Inflammatory macrophage (primary cell): ENCODE data around the gene TNFAIP3.
A peak's percentile ranks its signal among the peaks of the same experiment; 100 is the strongest.

Experiments
- DNase-seq, 2 donors: peaks; one replicate each; pipeline ENCODE4 v3.0.0-alpha.2; 2020 to 2022

TNFAIP3 gene

GRCh38 chr6:137845460-137845859, 21.6 kb upstream of the TNFAIP3 start:
- peak in 1 of 2 donors; percentile 21 for DNase-seq

- DNase-seq: no peak
Measured at GRCh38 chr6:137846274-137846673, 20.8 kb upstream of the TNFAIP3 start.

GRCh38 chr6:137846772-137847313, 20.2 kb upstream of the TNFAIP3 start:
- peak; percentile 90 to 97 for DNase-seq

- no peak for DNase-seq
Measured at GRCh38 chr6:137847748-137848147, 19.3 kb upstream of the TNFAIP3 start.

- no peak for DNase-seq
Measured at GRCh38 chr6:137848672-137849071, 18.4 kb upstream of the TNFAIP3 start.

GRCh38 chr6:137849181-137849980, 17.7 kb upstream of the TNFAIP3 start:
- no peak for DNase-seq

GRCh38 chr6:137849981-137850714, 16.9 kb upstream of the TNFAIP3 start:
- DNase-seq: no peak

GRCh38 chr6:137850816-137851602, 16.1 kb upstream of the TNFAIP3 start:
- no peak for DNase-seq

GRCh38 chr6:137851669-137852068, 15.4 kb upstream of the TNFAIP3 start:
- DNase-seq: no peak

GRCh38 chr6:137852346-137852745, 14.7 kb upstream of the TNFAIP3 start:
- no peak for DNase-seq

- no peak for DNase-seq
Measured at GRCh38 chr6:137852811-137853210, 14.2 kb upstream of the TNFAIP3 start.

GRCh38 chr6:137853569-137854213, 13.4 kb upstream of the TNFAIP3 start:
- no peak for DNase-seq

GRCh38 chr6:137856138-137856898, 10.7 kb upstream of the TNFAIP3 start:
- no peak for DNase-seq

- DNase-seq: no peak
Measured at GRCh38 chr6:137859025-137859424, 8.0 kb upstream of the TNFAIP3 start.

- no peak for DNase-seq
Measured at GRCh38 chr6:137860394-137861005, 6.6 kb upstream of the TNFAIP3 start.

GRCh38 chr6:137861550-137862337, 5.3 kb upstream of the TNFAIP3 start:
- DNase-seq: peak in 1 of 2 donors; percentile 28

- no peak for DNase-seq
Measured at GRCh38 chr6:137862419-137863090, 4.5 kb upstream of the TNFAIP3 start.

- peak in 1 of 2 donors; percentile 67 for DNase-seq
Measured at GRCh38 chr6:137863091-137863797, 3.8 kb upstream of the TNFAIP3 start.
